Stimulated activated CD8-positive, alpha-beta memory T cell treated with anti-CD3 and anti-CD28 coated beads, Interleukin-15, amount 100 ng/mL, for 24 hours (primary cell): Measurements from ENCODE around the gene PLCH2.
"Not testable (repeated sequence)": the region's sequence is repeated elsewhere in the genome, so short reads cannot be mapped to it uniquely, and the experiment has no call there.

ENCODE experiments used
- DNase-seq: peaks from one replicate; pipeline ENCODE4 v3.0.0-alpha.2; 2020; ENCODE audit warnings: low read depth

PLCH2 gene

GRCh38 chr1:2476061-2476999 is at the start of gene PLCH2:
PLCH2 (plus strand) TSS chr1:2476289; CDS start chr1:2476589, 300 bp downstream.
- DNase-seq, result no peak

GRCh38 chr1:2426540-2426939 is 49.5 kb upstream of the PLCH2 start:
- DNase-seq, result no peak

GRCh38 chr1:2427051-2427450 is 49.0 kb upstream of the PLCH2 start:
- DNase-seq, result no peak

GRCh38 chr1:2427976-2428375 is 48.1 kb upstream of the PLCH2 start:
- DNase-seq, result no peak

- DNase-seq, result no peak
Observed at GRCh38 chr1:2428490-2428889, 47.6 kb upstream of the PLCH2 start.

GRCh38 chr1:2429780-2430591 is 46.1 kb upstream of the PLCH2 start:
- DNase-seq, result no peak

- DNase-seq, result no peak
Observed at GRCh38 chr1:2430592-2430973, 45.5 kb upstream of the PLCH2 start.

- no peak for DNase-seq
Observed at GRCh38 chr1:2431103-2431502, 45.0 kb upstream of the PLCH2 start.

GRCh38 chr1:2431518-2431917 is 44.6 kb upstream of the PLCH2 start:
- no peak for DNase-seq

GRCh38 chr1:2432441-2432844 is 43.6 kb upstream of the PLCH2 start:
- no peak for DNase-seq

GRCh38 chr1:2433196-2433595 is 42.9 kb upstream of the PLCH2 start:
- no peak for DNase-seq

GRCh38 chr1:2433936-2434655 is 42.0 kb upstream of the PLCH2 start:
- no peak for DNase-seq

- no peak for DNase-seq
Observed at GRCh38 chr1:2435091-2435490, 41.0 kb upstream of the PLCH2 start.

- DNase-seq, result no peak
Observed at GRCh38 chr1:2435746-2436355, 40.2 kb upstream of the PLCH2 start.

- DNase-seq, result no peak
Observed at GRCh38 chr1:2436876-2437275, 39.2 kb upstream of the PLCH2 start.

GRCh38 chr1:2437617-2438016 is 38.5 kb upstream of the PLCH2 start:
- DNase-seq, result no peak

GRCh38 chr1:2438038-2438437 is 38.1 kb upstream of the PLCH2 start:
- DNase-seq, result no peak

GRCh38 chr1:2438641-2439040 is 37.4 kb upstream of the PLCH2 start:
- no peak for DNase-seq

GRCh38 chr1:2439369-2439768 is 36.7 kb upstream of the PLCH2 start:
- no peak for DNase-seq

GRCh38 chr1:2440346-2440745 is 35.7 kb upstream of the PLCH2 start:
- DNase-seq, result not testable (repeated sequence)

GRCh38 chr1:2441746-2442145 is 34.3 kb upstream of the PLCH2 start:
- no peak for DNase-seq

GRCh38 chr1:2442661-2443060 is 33.4 kb upstream of the PLCH2 start:
- DNase-seq, result no peak
